Kidney glomerular epithelial cell (primary cell): ENCODE results near the gene PHPT1.
"Not testable (repeated sequence)": the region's sequence is repeated elsewhere in the genome, so short reads cannot be mapped to it uniquely, and the experiment has no call there.

ENCODE experiments used
- DNase-seq: peaks from one replicate; lab custom pipeline; 2025; lab: John Stamatoyannopoulos, UW

The PHPT1 gene

GRCh38 chr9:136860933-136861873, 12.0 kb downstream of the PHPT1 start:
- no peak for DNase-seq

DNA sequence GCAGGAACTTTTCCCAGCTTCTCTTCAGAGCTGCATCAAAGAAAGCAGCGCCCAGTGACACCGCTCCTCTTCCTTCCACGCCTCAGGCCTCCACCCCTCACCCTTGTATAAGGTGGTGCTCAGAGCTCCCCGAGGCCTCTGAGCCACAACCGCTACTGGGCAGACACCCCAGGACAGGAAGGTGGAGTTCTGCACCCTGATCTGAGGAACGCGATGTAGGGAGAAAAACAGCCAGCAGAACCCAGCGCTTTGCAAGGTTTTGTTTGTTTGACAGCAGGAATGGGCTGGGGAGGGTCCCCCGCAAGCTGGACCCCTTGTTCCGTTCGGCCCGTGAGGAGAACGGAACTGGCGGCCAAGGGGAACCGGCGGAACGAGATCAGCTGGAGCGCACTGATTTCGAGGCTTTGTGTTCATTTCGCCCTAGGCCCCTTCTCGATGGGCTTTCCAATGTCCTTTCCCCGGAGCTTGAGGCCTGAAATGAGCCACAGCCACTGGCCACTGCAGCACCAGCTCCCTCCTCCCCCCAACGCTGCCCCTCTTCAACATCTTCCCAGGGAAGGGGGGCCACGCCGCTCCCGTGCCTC, 12.8 kb downstream of the PHPT1 start:
- DNase-seq, result no peak

GRCh38 chr9:136862849-136863622, 13.8 kb downstream of the PHPT1 start:
- no peak for DNase-seq

- DNase-seq, result no peak
Measured at GRCh38 chr9:136863623-136864273, 14.5 kb downstream of the PHPT1 start.

GRCh38 chr9:136865041-136865767, 16.0 kb downstream of the PHPT1 start:
- DNase-seq, result no peak

- DNase-seq, result no peak
Measured at GRCh38 chr9:136865768-136866103, 16.5 kb downstream of the PHPT1 start.

DNA sequence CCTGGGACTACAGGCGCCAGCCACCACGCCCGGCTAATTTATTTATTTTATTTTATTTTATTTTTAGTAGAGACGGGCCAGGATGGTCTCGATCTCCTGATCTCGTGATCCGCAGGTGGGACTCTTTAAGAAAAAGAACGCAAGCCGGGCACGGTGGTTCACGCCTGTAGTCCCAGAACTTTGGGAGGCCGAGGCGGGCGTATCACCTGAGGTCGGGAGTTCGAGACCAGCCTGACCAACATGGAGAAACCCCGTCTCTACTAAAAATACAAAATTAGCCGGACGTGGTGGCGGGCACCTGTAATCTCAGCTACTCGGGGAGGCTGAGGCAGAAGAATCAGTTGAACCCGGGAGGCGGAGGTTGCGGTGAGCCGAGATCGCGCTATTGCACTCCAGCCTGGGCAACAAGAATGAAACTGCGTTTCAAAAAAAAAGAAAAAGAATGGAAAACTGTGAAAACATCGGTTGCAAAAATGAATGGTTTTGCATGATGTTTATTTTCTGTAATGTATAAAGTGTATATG, 17.8 kb downstream of the PHPT1 start:
- not testable (repeated sequence) for DNase-seq

GRCh38 chr9:136867480-136867879, 18.3 kb downstream of the PHPT1 start:
- no peak for DNase-seq

- DNase-seq, result no peak
Measured at GRCh38 chr9:136867917-136868316, 18.7 kb downstream of the PHPT1 start.

DNA sequence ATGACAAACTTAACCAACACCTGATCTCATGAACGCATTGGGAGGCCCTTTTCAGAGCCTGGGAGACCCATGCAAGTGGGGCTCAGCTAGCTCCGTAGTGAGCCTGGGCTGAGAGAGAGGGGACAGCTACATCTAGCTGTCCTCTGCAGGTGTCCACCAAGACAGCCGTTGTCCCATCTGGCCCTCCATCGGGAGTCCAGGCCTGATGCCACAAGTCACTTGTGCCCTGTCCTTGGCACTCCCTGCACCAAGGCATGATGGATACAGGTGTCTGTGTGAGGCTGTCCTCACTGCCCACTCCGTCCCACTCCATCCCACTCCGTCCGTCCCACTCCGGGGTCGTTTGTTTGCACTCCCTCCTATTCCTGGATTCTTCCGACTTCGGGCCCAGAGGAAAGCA, 19.4 kb downstream of the PHPT1 start:
- no peak for DNase-seq

- DNase-seq, result not testable (repeated sequence)
Measured at GRCh38 chr9:136869611-136870010, 20.4 kb downstream of the PHPT1 start.

- DNase-seq, result no peak
Measured at GRCh38 chr9:136875155-136875554, 25.9 kb downstream of the PHPT1 start.

DNA sequence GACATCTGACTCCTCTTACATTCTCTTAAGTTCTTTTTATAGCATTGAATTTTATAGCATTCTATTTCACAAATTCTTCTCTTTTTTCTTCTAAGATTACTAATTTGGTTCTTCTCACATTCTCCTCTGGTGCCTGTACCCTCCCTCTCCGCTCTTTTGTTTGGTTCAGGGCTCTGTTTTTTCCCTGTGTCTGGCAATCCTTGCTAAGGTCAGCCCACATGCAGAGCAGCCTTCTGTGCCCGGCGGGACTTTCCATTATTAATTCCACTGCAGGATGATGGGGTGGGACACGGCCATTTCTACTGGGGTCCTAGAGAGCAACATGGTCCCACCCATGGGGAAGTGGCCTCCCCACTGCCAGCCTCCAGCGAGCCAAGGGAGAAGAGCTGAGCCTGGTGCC, 27.3 kb downstream of the PHPT1 start:
- DNase-seq, result no peak

GRCh38 chr9:136880651-136881050, 31.4 kb downstream of the PHPT1 start:
- no peak for DNase-seq

- no peak for DNase-seq
Measured at GRCh38 chr9:136881691-136882108, 32.5 kb downstream of the PHPT1 start.

- DNase-seq, result peak; percentile 72
Measured at GRCh38 chr9:136882109-136882946, 33.1 kb downstream of the PHPT1 start.

- DNase-seq, result not testable (repeated sequence)
Measured at GRCh38 chr9:136882947-136883283, 33.7 kb downstream of the PHPT1 start.

DNA sequence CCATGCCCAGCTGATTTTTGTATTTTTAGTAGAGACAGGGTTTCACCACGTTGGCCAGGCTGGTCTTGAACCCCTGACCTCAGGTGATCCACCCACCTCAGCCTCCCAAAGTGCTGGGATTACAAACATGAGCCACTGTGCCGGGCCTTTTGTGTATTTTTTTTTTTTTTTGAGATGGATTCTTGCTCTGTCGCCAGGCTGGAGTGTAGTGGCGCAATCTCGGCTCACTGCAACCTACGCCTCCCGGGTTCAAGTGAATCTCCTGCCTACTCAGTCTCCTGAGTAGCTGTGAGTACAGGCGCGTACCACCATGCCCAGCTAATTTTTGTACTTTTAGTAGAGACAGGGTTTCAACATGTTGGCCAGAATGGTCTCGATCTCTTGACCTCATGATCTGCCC, 34.5 kb downstream of the PHPT1 start:
- not testable (repeated sequence) for DNase-seq

- DNase-seq, result peak; percentile 91
Measured at GRCh38 chr9:136885950-136886578, 36.9 kb downstream of the PHPT1 start, which contains the start of gene TRAF2. Gene TRAF2 (plus strand): TSS chr9:136886516. CDS start chr9:136898741, 12,225 bp downstream.
